ENCODE data around the gene PIGQ. TPM values are rescaled to one million over a fixed set of nuclear protein-coding genes. Genes with fewer than 3 reads are reported as not detected.

Gene PIGQ
- total RNA-seq, 1 experiment from 2014 or later: 83.5 TPM

DNA sequence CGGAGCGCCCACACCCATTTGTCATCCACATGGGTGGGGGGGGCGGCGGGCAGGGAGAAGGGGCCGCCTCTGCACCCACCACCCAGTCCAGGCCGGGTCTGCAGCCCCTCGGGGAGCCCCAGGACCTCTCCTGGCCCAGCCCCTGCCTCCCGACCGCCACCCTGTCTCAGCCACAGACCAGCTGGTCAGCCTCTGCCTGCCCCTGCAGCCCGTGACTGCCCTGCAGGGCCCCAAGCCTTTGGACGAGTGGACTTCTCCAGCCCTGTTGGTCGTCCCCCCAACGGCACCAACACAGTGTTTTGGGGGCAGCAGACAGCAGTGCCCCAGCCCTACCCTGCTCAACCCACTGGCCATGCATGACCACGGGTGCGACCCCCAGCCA lies 8.4 kb upstream of the PIGQ start:
- TF ChIP-seq POLR2AphosphoS5 (IDR thresholded peaks at IDR 0.05; ENCODE audit: low read depth, low read length): no peak
- no peak for TF ChIP-seq TCF7L2 (IDR thresholded peaks at IDR 0.05; ENCODE audit: low read depth, low read length)
- TF ChIP-seq SIN3A (IDR thresholded peaks at IDR 0.05; ENCODE audit: borderline replicate concordance, insufficient read depth, low read depth, low read length): no peak
- TF ChIP-seq, protein P1, sequence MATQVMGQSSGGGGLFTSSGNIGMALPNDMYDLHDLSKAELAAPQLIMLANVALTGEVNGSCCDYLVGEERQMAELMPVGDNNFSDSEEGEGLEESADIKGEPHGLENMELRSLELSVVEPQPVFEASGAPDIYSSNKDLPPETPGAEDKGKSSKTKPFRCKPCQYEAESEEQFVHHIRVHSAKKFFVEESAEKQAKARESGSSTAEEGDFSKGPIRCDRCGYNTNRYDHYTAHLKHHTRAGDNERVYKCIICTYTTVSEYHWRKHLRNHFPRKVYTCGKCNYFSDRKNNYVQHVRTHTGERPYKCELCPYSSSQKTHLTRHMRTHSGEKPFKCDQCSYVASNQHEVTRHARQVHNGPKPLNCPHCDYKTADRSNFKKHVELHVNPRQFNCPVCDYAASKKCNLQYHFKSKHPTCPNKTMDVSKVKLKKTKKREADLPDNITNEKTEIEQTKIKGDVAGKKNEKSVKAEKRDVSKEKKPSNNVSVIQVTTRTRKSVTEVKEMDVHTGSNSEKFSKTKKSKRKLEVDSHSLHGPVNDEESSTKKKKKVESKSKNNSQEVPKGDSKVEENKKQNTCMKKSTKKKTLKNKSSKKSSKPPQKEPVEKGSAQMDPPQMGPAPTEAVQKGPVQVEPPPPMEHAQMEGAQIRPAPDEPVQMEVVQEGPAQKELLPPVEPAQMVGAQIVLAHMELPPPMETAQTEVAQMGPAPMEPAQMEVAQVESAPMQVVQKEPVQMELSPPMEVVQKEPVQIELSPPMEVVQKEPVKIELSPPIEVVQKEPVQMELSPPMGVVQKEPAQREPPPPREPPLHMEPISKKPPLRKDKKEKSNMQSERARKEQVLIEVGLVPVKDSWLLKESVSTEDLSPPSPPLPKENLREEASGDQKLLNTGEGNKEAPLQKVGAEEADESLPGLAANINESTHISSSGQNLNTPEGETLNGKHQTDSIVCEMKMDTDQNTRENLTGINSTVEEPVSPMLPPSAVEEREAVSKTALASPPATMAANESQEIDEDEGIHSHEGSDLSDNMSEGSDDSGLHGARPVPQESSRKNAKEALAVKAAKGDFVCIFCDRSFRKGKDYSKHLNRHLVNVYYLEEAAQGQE (IDR thresholded peaks at IDR 0.05; ENCODE audit: insufficient read depth in 1 of 2, low read depth in 2 of 2, low read length in 1 of 2): no peak
- TF ChIP-seq, protein P2, sequence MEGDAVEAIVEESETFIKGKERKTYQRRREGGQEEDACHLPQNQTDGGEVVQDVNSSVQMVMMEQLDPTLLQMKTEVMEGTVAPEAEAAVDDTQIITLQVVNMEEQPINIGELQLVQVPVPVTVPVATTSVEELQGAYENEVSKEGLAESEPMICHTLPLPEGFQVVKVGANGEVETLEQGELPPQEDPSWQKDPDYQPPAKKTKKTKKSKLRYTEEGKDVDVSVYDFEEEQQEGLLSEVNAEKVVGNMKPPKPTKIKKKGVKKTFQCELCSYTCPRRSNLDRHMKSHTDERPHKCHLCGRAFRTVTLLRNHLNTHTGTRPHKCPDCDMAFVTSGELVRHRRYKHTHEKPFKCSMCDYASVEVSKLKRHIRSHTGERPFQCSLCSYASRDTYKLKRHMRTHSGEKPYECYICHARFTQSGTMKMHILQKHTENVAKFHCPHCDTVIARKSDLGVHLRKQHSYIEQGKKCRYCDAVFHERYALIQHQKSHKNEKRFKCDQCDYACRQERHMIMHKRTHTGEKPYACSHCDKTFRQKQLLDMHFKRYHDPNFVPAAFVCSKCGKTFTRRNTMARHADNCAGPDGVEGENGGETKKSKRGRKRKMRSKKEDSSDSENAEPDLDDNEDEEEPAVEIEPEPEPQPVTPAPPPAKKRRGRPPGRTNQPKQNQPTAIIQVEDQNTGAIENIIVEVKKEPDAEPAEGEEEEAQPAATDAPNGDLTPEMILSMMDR (IDR thresholded peaks at IDR 0.05): no peak
- intact Hi-C loops (cut with micrococcal nuclease; ENCODE audit: unreplicated experiment): no loop called here
- no peak overlapping the region for H3K27ac ChIP-seq (ENCODE audit: low read length)
- in situ Hi-C loops (cut with HindIII; ENCODE audit: low pct_unique_long_range_greater_than_20kb, low sequenced_read_pairs): no loop called here
- no TSS peak for BruUV-seq (replicated peaks)
- H3K27me3 ChIP-seq (ENCODE audit: control insufficient read depth, insufficient read depth, low read length): no peaks in the 10 kb centered on the region
- DNase-seq (ENCODE audit: low read depth, low spot score) (no peak), ATAC-seq (no peak)
- H3K4me1 ChIP-seq (ENCODE audit: control insufficient read depth, insufficient read depth, low read length): peaks cover 44% of the 10 kb centered on the region
- ChIA-PET POLR2A (no interaction called here), CTCF (no interaction called here)
- H3K4me3 ChIP-seq (ENCODE audit: low read depth in 2 of 2, low read length in 2 of 2): no peak overlapping the region
- no peaks in the 10 kb centered on the region for H3K36me3 ChIP-seq (ENCODE audit: control insufficient read depth, insufficient read depth, low read length)
- no peaks in the 10 kb centered on the region for H3K9me3 ChIP-seq (ENCODE audit: control insufficient read depth, insufficient read depth, low read depth, low read length)

DNA sequence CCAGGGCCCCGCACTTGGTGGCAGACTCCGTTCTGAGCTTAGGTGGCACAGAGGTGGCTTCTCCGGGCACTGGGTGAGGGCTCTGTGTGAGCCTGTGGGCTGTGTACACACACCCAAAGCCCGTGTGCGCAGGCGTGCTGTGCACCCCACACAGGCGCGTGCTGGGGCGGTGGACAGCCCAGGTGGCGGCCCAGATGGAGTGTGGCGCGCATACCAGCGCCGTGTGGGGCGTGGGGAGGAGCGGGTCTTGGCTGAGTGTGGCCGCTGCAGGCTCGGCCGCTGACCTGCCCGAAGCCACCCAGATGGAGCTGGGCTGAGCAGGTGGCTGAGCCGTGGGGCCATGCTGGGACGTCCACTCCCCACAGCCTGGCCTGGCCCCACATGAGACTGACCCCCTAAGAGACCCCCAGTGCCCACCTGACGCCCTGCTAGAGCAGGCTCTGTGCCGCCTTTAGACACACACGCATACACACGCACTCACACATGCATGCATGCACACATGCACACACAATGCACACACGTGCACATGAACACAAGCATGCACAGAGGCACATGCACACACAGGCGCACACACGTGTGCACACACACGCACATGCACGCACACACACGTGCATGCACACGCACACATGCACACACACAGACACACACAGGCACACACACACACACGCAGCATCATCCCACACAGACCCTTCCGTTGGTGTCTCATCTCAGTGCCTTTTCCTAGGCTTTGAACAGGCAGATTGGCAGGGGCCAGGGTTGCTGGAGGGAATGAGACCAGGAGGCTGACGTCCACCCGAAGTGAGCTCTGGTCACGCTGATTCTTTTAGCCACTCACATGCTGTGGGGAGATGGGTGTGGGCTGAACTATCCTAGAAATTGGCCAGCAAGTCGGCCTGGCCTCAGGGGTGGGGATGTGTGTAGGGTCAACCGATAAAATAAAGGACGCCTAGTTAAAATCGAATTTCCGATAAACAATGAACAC lies 7.5 kb upstream of the PIGQ start:
- ATAC-seq: no peak
- H3K36me3 ChIP-seq (ENCODE audit: control insufficient read depth, insufficient read depth, low read length): no peaks in the 10 kb centered on the region
- H3K27ac ChIP-seq (ENCODE audit: low read length): no peak overlapping the region
- DNase-seq (ENCODE audit: low read depth, low spot score): no peak
- in situ Hi-C loops (cut with HindIII; ENCODE audit: low pct_unique_long_range_greater_than_20kb, low sequenced_read_pairs) (no loop called here), intact Hi-C loops (cut with micrococcal nuclease; ENCODE audit: unreplicated experiment) (no loop called here)
- H3K4me3 ChIP-seq (ENCODE audit: low read depth in 2 of 2, low read length in 2 of 2): no peak overlapping the region
- H3K9me3 ChIP-seq (ENCODE audit: control insufficient read depth, insufficient read depth, low read depth, low read length): no peaks in the 10 kb centered on the region
- CTCF ChIA-PET: no interaction called here
- POLR2A ChIA-PET: interaction anchor here (0.5 kb wide), 1 partner anchor 164 kb away, joined by 3 read pairs; the partner anchor contains the start of gene CCDC78
- H3K4me1 ChIP-seq (ENCODE audit: control insufficient read depth, insufficient read depth, low read length): peaks cover 52% of the 10 kb centered on the region
- TF ChIP-seq POLR2AphosphoS5 (IDR thresholded peaks at IDR 0.05; ENCODE audit: low read depth, low read length) (no peak), SIN3A (IDR thresholded peaks at IDR 0.05; ENCODE audit: borderline replicate concordance, insufficient read depth, low read depth, low read length) (no peak), TCF7L2 (IDR thresholded peaks at IDR 0.05; ENCODE audit: low read depth, low read length) (no peak)
- TF ChIP-seq, protein P2 (IDR thresholded peaks at IDR 0.05): no peak
- TF ChIP-seq, protein P1 (IDR thresholded peaks at IDR 0.05; ENCODE audit: insufficient read depth in 1 of 2, low read depth in 2 of 2, low read length in 1 of 2): no peak
- H3K27me3 ChIP-seq (ENCODE audit: control insufficient read depth, insufficient read depth, low read length): no peaks in the 10 kb centered on the region
- BruUV-seq (replicated peaks): no TSS peak
